WTC11 (cell line): Measurements from ENCODE around the gene IST1. TPM values are rescaled to one million over a fixed set of nuclear protein-coding genes. Genes with fewer than 3 reads are reported as not detected.

Experiments
- ATAC-seq: fragments of 200-7000 bp; cut with Tn5 transposase; 2 replicates; pipeline ENCODE4 v1.10.0; 2021; ENCODE audit warnings: mild to moderate bottlenecking, moderate library complexity
- CTCF ChIA-PET: fragments of 300-600 bp; sonication (Branson Sonifier 250); formaldehyde crosslinking; loops from one replicate; lab custom pipeline; 2021; ENCODE audit warnings: antibody characterized with exemption; lab: Charles Lee
- POLR2A ChIA-PET: fragments of 350-600 bp; sonication (Branson Sonifier 250); formaldehyde crosslinking; loops from one replicate; lab custom pipeline; 2021; ENCODE audit warnings: antibody characterized with exemption; lab: Charles Lee
- DNase-seq: peaks from one replicate; pipeline ENCODE4 v3.0.0; 2021; ENCODE audit warnings: low spot score
- H3K27ac Mint-ChIP-seq: 2 replicates; pipeline ENCODE4 v1.8.0; 2021; ENCODE audit warnings: mixed read lengths
- H3K27me3 Mint-ChIP-seq: 2 replicates; pipeline ENCODE4 v1.8.0; 2021; ENCODE audit warnings: low read depth, mild to moderate bottlenecking, moderate library complexity, mixed read lengths
- H3K36me3 Mint-ChIP-seq: 2 replicates; pipeline ENCODE4 v1.8.0; 2021; ENCODE audit warnings: mixed read lengths
- H3K4me1 Mint-ChIP-seq: 2 replicates; pipeline ENCODE4 v1.8.0; 2022; ENCODE audit warnings: mixed read lengths
- H3K4me3 Mint-ChIP-seq: 2 replicates; pipeline ENCODE4 v1.8.0; 2021; ENCODE audit warnings: mild to moderate bottlenecking, moderate library complexity, mixed read lengths
- H3K9me3 Mint-ChIP-seq: 2 replicates; pipeline ENCODE4 v1.8.0; 2021; ENCODE audit warnings: mixed read lengths
- FOXK1 ChIP-seq: sonication (generic); formaldehyde crosslinking; IDR thresholded peaks from 2 replicates; pipeline ENCODE4 v1.8.0; 2022; ENCODE audit warnings: mild to moderate bottlenecking, moderate library complexity, missing genetic modification reagents
- HMGA2 ChIP-seq: fragments of 250-450 bp; sonication (Bioruptor Pico); IDR thresholded peaks from 2 replicates; pipeline ENCODE4 v1.4.0; 2021; ENCODE audit warnings: mild to moderate bottlenecking, moderate library complexity
- IRF2 ChIP-seq: sonication (generic); formaldehyde crosslinking; IDR thresholded peaks from 2 replicates; pipeline ENCODE4 v1.8.0; 2022; ENCODE audit warnings: low read depth, missing genetic modification reagents, borderline replicate concordance
- JAZF1 ChIP-seq: fragments of 250-450 bp; sonication (Bioruptor Pico); IDR thresholded peaks from 2 replicates; pipeline ENCODE4 v1.9.0; 2021; ENCODE audit warnings: moderate library complexity, mild to moderate bottlenecking, inconsistent platforms
- MYBL2 ChIP-seq: sonication (generic); formaldehyde crosslinking; IDR thresholded peaks from 2 replicates; pipeline ENCODE4 v1.8.1; 2023; ENCODE audit warnings: mild to moderate bottlenecking, moderate library complexity, missing genetic modification reagents
- NFATC4 ChIP-seq: fragments of 250-450 bp; sonication (Bioruptor Pico); IDR thresholded peaks from 2 replicates; pipeline ENCODE4 v1.9.0; 2021; ENCODE audit warnings: mild to moderate bottlenecking
- NFYB ChIP-seq: sonication (generic); formaldehyde crosslinking; conservative IDR thresholded peaks from 2 replicates; pipeline ENCODE4 v1.8.0; 2022; ENCODE audit warnings: low read depth, missing genetic modification reagents
- RELA ChIP-seq: sonication (generic); formaldehyde crosslinking; IDR thresholded peaks from 2 replicates; pipeline ENCODE4 v1.8.1; 2022; ENCODE audit warnings: missing genetic modification reagents, mild to moderate bottlenecking, borderline replicate concordance
- SMAD3 ChIP-seq: sonication (generic); formaldehyde crosslinking; IDR thresholded peaks from 2 replicates; pipeline ENCODE4 v1.8.0; 2022; ENCODE audit warnings: missing genetic modification reagents, mild to moderate bottlenecking, borderline replicate concordance
- ZNF263 ChIP-seq: sonication (generic); formaldehyde crosslinking; IDR thresholded peaks from 2 replicates; pipeline ENCODE4 v1.8.1; 2022; ENCODE audit warnings: low read depth, mild to moderate bottlenecking, moderate library complexity, missing genetic modification reagents
- ZNF317 ChIP-seq: sonication (generic); formaldehyde crosslinking; IDR thresholded peaks from 2 replicates; pipeline ENCODE4 v1.8.1; 2023; ENCODE audit warnings: low read depth, mild to moderate bottlenecking, moderate library complexity, missing genetic modification reagents, borderline replicate concordance
- ZNF423 ChIP-seq: fragments of 250-450 bp; sonication (Bioruptor Pico); IDR thresholded peaks from 2 replicates; pipeline ENCODE4 v2.1.2; 2022; ENCODE audit warnings: mild to moderate bottlenecking, moderate library complexity
- total RNA-seq: library from RNA; stranded (reverse); gene quantifications from 3 replicates; pipeline ENCODE4 v1.2.3, GENCODE V29; 2021
- TF ChIP-seq, protein P1 (sequence below): sonication (generic); formaldehyde crosslinking; IDR thresholded peaks from 2 replicates; pipeline ENCODE4 v1.8.0; 2022; ENCODE audit warnings: missing genetic modification reagents
- TF ChIP-seq, protein P2 (sequence below): sonication (generic); formaldehyde crosslinking; conservative IDR thresholded peaks from 2 replicates; pipeline ENCODE4 v1.8.1; 2022; ENCODE audit warnings: mild to moderate bottlenecking, missing genetic modification reagents
- TF ChIP-seq, protein P3 (sequence below): sonication (generic); formaldehyde crosslinking; IDR thresholded peaks from 2 replicates; pipeline ENCODE4 v1.8.0; 2023; ENCODE audit warnings: missing genetic modification reagents
- TF ChIP-seq, protein P4 (sequence below): fragments of 200-600 bp; IDR thresholded peaks from 2 replicates; pipeline ENCODE4 v1.8.0; 2022; ENCODE audit warnings: antibody characterized with exemption
- TF ChIP-seq, protein P5 (sequence below): sonication (generic); formaldehyde crosslinking; IDR thresholded peaks from 2 replicates; pipeline ENCODE4 v1.8.0; 2022; ENCODE audit warnings: mild to moderate bottlenecking, missing genetic modification reagents
- TF ChIP-seq, protein P6 (sequence below): sonication (generic); formaldehyde crosslinking; conservative IDR thresholded peaks from 2 replicates; pipeline ENCODE4 v1.8.1; 2023; ENCODE audit warnings: mild to moderate bottlenecking, low read depth, missing genetic modification reagents, moderate library complexity
- TF ChIP-seq, protein P7 (sequence below): sonication (generic); formaldehyde crosslinking; IDR thresholded peaks from 2 replicates; pipeline ENCODE4 v1.8.0; 2022; ENCODE audit warnings: mild to moderate bottlenecking, missing genetic modification reagents
- TF ChIP-seq, protein P8 (sequence below): fragments of 250-450 bp; sonication (Bioruptor Pico); IDR thresholded peaks from 2 replicates; pipeline ENCODE4 v1.9.0; 2021; ENCODE audit warnings: moderate library complexity, mild to moderate bottlenecking, inconsistent platforms, borderline replicate concordance
- TF ChIP-seq, protein P9 (sequence below): sonication (generic); formaldehyde crosslinking; IDR thresholded peaks from 2 replicates; pipeline ENCODE4 v1.8.1; 2023; ENCODE audit warnings: mild to moderate bottlenecking, missing genetic modification reagents, moderate library complexity

Gene IST1
- total RNA-seq, 1 experiment from 2014 or later = 272 TPM

DNA sequence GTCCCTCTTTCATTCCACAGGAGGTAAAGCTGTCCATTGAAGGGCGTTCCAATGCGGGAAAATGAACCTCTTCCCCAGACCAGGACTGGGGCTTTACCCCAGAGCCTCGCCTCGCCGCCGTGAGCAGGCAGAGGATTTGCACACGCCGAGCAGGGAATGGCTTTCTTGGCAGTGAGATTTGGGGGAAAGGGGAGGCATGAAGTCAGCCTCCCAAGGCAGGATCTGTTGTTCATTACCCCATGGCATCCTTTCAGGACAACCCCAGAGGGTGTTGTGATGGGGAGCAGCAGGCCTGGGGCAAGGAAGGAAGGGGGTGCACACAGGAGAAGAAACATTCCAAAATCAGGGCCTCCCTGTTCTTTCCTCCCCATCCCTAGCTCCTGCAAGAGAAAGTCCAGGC is 43.6 kb upstream of the IST1 start (continued):
- TF ChIP-seq, protein P1, sequence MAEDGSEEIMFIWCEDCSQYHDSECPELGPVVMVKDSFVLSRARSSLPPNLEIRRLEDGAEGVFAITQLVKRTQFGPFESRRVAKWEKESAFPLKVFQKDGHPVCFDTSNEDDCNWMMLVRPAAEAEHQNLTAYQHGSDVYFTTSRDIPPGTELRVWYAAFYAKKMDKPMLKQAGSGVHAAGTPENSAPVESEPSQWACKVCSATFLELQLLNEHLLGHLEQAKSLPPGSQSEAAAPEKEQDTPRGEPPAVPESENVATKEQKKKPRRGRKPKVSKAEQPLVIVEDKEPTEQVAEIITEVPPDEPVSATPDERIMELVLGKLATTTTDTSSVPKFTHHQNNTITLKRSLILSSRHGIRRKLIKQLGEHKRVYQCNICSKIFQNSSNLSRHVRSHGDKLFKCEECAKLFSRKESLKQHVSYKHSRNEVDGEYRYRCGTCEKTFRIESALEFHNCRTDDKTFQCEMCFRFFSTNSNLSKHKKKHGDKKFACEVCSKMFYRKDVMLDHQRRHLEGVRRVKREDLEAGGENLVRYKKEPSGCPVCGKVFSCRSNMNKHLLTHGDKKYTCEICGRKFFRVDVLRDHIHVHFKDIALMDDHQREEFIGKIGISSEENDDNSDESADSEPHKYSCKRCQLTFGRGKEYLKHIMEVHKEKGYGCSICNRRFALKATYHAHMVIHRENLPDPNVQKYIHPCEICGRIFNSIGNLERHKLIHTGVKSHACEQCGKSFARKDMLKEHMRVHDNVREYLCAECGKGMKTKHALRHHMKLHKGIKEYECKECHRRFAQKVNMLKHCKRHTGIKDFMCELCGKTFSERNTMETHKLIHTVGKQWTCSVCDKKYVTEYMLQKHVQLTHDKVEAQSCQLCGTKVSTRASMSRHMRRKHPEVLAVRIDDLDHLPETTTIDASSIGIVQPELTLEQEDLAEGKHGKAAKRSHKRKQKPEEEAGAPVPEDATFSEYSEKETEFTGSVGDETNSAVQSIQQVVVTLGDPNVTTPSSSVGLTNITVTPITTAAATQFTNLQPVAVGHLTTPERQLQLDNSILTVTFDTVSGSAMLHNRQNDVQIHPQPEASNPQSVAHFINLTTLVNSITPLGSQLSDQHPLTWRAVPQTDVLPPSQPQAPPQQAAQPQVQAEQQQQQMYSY = no peak
- TF ChIP-seq, protein P2, sequence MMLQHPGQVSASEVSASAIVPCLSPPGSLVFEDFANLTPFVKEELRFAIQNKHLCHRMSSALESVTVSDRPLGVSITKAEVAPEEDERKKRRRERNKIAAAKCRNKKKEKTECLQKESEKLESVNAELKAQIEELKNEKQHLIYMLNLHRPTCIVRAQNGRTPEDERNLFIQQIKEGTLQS = no peak
- no peak for TF ChIP-seq JAZF1 (CRISPR knock-in tag)
- TF ChIP-seq RELA = no peak
- TF ChIP-seq ZNF423 (CRISPR knock-in tag) = no peak
- TF ChIP-seq, protein P3, sequence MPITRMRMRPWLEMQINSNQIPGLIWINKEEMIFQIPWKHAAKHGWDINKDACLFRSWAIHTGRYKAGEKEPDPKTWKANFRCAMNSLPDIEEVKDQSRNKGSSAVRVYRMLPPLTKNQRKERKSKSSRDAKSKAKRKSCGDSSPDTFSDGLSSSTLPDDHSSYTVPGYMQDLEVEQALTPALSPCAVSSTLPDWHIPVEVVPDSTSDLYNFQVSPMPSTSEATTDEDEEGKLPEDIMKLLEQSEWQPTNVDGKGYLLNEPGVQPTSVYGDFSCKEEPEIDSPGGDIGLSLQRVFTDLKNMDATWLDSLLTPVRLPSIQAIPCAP = no peak

DNA sequence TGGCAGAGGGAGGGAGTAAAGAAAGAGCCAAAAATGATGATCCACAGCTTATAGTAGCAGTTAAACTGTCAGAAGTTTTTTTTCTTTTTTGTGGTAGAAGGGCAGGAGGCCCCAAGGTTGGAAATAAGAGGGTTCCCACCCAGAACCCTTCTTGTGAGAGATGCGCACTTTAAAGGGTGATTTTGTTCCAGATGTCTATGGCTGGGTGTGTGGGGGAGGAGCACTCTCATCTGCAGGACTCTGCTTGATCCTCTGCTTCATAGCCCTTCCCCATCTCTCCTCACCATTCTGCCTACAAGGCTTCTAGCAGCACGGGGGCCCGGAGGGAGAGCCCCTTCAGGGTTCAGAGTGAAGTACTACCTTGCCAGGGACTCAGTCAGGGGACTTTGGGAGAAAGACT is 43.2 kb upstream of the IST1 start:
- DNase-seq (no peak), ATAC-seq (no peak)
- Mint-ChIP-seq H3K9me3 (no peaks in the 10 kb centered on the region), H3K4me1 (peaks cover 4% of the 10 kb centered on the region), H3K4me3 (no peak overlapping the region), H3K36me3 (peaks cover 27% of the 10 kb centered on the region), H3K27ac (no peak overlapping the region), H3K27me3 (no peaks in the 10 kb centered on the region)
- ChIA-PET CTCF (no interaction called here), POLR2A (interaction anchor here (0.5 to 0.6 kb wide), 2 partner anchors 56 to 57 kb away, joined by 3 read pairs; no protein-coding TSS in a partner anchor)
- TF ChIP-seq, protein P4, sequence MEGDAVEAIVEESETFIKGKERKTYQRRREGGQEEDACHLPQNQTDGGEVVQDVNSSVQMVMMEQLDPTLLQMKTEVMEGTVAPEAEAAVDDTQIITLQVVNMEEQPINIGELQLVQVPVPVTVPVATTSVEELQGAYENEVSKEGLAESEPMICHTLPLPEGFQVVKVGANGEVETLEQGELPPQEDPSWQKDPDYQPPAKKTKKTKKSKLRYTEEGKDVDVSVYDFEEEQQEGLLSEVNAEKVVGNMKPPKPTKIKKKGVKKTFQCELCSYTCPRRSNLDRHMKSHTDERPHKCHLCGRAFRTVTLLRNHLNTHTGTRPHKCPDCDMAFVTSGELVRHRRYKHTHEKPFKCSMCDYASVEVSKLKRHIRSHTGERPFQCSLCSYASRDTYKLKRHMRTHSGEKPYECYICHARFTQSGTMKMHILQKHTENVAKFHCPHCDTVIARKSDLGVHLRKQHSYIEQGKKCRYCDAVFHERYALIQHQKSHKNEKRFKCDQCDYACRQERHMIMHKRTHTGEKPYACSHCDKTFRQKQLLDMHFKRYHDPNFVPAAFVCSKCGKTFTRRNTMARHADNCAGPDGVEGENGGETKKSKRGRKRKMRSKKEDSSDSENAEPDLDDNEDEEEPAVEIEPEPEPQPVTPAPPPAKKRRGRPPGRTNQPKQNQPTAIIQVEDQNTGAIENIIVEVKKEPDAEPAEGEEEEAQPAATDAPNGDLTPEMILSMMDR = no peak
- TF ChIP-seq NFYB (CRISPR knock-in tag) (no peak), MYBL2 (CRISPR knock-in tag) (no peak), ZNF423 (CRISPR knock-in tag) (no peak), IRF2 (CRISPR knock-in tag) (no peak), SMAD3 (CRISPR knock-in tag) (no peak), NFATC4 (CRISPR knock-in tag) (no peak), ZNF317 (no peak), HMGA2 (CRISPR knock-in tag) (no peak), FOXK1 (CRISPR knock-in tag) (no peak), ZNF263 (CRISPR knock-in tag) (no peak)
- TF ChIP-seq, protein P5, sequence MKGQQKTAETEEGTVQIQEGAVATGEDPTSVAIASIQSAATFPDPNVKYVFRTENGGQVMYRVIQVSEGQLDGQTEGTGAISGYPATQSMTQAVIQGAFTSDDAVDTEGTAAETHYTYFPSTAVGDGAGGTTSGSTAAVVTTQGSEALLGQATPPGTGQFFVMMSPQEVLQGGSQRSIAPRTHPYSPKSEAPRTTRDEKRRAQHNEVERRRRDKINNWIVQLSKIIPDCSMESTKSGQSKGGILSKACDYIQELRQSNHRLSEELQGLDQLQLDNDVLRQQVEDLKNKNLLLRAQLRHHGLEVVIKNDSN = no peak
- TF ChIP-seq, protein P6, sequence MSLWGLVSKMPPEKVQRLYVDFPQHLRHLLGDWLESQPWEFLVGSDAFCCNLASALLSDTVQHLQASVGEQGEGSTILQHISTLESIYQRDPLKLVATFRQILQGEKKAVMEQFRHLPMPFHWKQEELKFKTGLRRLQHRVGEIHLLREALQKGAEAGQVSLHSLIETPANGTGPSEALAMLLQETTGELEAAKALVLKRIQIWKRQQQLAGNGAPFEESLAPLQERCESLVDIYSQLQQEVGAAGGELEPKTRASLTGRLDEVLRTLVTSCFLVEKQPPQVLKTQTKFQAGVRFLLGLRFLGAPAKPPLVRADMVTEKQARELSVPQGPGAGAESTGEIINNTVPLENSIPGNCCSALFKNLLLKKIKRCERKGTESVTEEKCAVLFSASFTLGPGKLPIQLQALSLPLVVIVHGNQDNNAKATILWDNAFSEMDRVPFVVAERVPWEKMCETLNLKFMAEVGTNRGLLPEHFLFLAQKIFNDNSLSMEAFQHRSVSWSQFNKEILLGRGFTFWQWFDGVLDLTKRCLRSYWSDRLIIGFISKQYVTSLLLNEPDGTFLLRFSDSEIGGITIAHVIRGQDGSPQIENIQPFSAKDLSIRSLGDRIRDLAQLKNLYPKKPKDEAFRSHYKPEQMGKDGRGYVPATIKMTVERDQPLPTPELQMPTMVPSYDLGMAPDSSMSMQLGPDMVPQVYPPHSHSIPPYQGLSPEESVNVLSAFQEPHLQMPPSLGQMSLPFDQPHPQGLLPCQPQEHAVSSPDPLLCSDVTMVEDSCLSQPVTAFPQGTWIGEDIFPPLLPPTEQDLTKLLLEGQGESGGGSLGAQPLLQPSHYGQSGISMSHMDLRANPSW (CRISPR knock-in tag) = no peak
- TF ChIP-seq, protein P2 = no peak
- TF ChIP-seq, protein P7, sequence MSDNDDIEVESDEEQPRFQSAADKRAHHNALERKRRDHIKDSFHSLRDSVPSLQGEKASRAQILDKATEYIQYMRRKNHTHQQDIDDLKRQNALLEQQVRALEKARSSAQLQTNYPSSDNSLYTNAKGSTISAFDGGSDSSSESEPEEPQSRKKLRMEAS (CRISPR knock-in tag) = no peak
- TF ChIP-seq, protein P8, sequence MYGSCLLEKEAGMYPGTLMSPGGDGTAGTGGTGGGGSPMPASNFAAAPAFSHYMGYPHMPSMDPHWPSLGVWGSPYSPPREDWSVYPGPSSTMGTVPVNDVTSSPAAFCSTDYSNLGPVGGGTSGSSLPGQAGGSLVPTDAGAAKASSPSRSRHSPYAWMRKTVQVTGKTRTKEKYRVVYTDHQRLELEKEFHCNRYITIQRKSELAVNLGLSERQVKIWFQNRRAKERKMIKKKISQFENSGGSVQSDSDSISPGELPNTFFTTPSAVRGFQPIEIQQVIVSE (CRISPR knock-in tag) = no peak
- TF ChIP-seq, protein P9, sequence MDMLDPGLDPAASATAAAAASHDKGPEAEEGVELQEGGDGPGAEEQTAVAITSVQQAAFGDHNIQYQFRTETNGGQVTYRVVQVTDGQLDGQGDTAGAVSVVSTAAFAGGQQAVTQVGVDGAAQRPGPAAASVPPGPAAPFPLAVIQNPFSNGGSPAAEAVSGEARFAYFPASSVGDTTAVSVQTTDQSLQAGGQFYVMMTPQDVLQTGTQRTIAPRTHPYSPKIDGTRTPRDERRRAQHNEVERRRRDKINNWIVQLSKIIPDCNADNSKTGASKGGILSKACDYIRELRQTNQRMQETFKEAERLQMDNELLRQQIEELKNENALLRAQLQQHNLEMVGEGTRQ (CRISPR knock-in tag) = no peak
